Calu3 (cell line): ENCODE measurements around the gene DNAJC27. TPM values are rescaled to one million over a fixed set of nuclear protein-coding genes. Genes with fewer than 3 reads are reported as not detected.
"Not testable (repeated sequence)": the region's sequence is repeated elsewhere in the genome, so short reads cannot be mapped to it uniquely, and the experiment has no call there.

ENCODE experiments used
- BruUV-seq: library from RNA; stranded (reverse); fragments of 400-500 nt; replicated peaks from 2 replicates; lab custom pipeline; 2021; lab: Mats Ljungman, UMichigan
- CTCF ChIA-PET: fragments of 300-600 bp; sonication (Branson Sonifier 250); formaldehyde crosslinking; loops from one replicate; lab custom pipeline; 2022; ENCODE audit warnings: antibody characterized with exemption; lab: Charles Lee
- DNase-seq: peaks from one replicate; pipeline ENCODE4 v3.0.0; 2022
- H3K27ac Mint-ChIP-seq: one replicate; pipeline ENCODE4 v1.8.0; 2022; ENCODE audit warnings: mixed read lengths; ENCODE audit not compliant: unreplicated experiment
- H3K27me3 Mint-ChIP-seq: one replicate; pipeline ENCODE4 v1.8.0; 2022; ENCODE audit warnings: mixed read lengths; ENCODE audit not compliant: unreplicated experiment
- H3K36me3 Mint-ChIP-seq: one replicate; pipeline ENCODE4 v1.8.0; 2022; ENCODE audit warnings: mild to moderate bottlenecking, moderate library complexity, mixed read lengths; ENCODE audit not compliant: insufficient read depth, unreplicated experiment
- H3K4me1 Mint-ChIP-seq: one replicate; pipeline ENCODE4 v1.8.0; 2022; ENCODE audit warnings: mild to moderate bottlenecking, low read depth, mixed read lengths; ENCODE audit not compliant: unreplicated experiment
- H3K4me3 Mint-ChIP-seq: one replicate; pipeline ENCODE4 v1.8.0; 2022; ENCODE audit warnings: mild to moderate bottlenecking, low read depth, moderate library complexity, mixed read lengths; ENCODE audit not compliant: unreplicated experiment
- H3K9me3 Mint-ChIP-seq: one replicate; pipeline ENCODE4 v1.8.0; 2022; ENCODE audit warnings: low read depth, mixed read lengths; ENCODE audit not compliant: unreplicated experiment
- intact Hi-C: fragments of 100-400 bp; cut with micrococcal nuclease; formaldehyde crosslinking; loops from one replicate; pipeline ENCODE4 v1.10.0; 2022; ENCODE audit not compliant: unreplicated experiment
- total RNA-seq: library from RNA; stranded (reverse); gene quantifications from 2 replicates; pipeline ENCODE4 v1.2.3, GENCODE V29; 2022
- TF ChIP-seq, protein P1 (sequence below): fragments of 200-600 bp; IDR thresholded peaks from one replicate; pipeline ENCODE4 v1.8.0; 2022; ENCODE audit warnings: antibody characterized with exemption; ENCODE audit not compliant: unreplicated experiment

DNAJC27 gene
- total RNA-seq, 1 experiment from 2014 or later: 4.6 TPM

DNA sequence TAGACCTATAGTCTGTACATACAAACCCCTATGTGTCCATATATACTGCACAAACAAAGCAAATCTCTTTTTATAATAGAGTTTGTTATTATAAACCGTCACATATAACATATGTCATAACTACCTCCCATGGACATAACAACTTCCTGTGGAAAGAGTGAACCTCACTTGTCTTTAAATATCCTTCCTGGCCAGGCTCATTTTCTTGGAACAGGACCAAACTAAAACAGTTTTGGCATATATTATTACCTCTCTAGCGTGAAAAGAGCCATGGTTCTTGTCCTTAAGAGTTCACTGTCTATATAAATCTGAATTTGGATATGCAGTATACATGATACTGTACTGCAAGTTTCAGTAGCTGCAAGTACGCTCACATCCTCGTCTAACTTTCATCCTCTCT lies 28.3 kb upstream of the DNAJC27 start:
- Mint-ChIP-seq H3K27ac (no peak overlapping the region), H3K27me3 (peaks cover 21% of the 10 kb centered on the region), H3K36me3 (no peaks in the 10 kb centered on the region), H3K4me3 (no peak overlapping the region), H3K9me3 (no peaks in the 10 kb centered on the region), H3K4me1 (peaks cover 8% of the 10 kb centered on the region)
- TF ChIP-seq, protein P1, sequence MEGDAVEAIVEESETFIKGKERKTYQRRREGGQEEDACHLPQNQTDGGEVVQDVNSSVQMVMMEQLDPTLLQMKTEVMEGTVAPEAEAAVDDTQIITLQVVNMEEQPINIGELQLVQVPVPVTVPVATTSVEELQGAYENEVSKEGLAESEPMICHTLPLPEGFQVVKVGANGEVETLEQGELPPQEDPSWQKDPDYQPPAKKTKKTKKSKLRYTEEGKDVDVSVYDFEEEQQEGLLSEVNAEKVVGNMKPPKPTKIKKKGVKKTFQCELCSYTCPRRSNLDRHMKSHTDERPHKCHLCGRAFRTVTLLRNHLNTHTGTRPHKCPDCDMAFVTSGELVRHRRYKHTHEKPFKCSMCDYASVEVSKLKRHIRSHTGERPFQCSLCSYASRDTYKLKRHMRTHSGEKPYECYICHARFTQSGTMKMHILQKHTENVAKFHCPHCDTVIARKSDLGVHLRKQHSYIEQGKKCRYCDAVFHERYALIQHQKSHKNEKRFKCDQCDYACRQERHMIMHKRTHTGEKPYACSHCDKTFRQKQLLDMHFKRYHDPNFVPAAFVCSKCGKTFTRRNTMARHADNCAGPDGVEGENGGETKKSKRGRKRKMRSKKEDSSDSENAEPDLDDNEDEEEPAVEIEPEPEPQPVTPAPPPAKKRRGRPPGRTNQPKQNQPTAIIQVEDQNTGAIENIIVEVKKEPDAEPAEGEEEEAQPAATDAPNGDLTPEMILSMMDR: no peak
- DNase-seq: no peak
- CTCF ChIA-PET: no interaction called here
- intact Hi-C loops: no loop called here
- BruUV-seq: no TSS peak

DNA sequence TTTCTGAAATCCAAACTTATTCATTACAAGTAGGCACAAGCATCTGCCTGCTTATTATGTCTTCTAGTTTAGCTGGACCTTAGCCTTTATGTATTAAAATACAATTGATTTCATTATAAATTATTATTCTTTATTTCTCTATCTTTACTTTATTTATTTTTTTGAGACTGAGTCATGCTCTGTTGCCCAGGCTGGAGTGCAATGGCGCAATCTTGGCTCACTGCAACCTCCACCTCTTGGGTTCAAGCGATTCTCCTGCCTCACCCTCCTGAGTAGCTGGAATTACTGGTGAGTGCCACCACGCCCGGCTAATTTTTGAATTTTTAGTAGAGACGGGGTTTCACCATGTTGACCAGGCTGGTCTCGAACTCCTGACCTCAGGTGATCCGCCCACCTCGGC lies 27.3 kb upstream of the DNAJC27 start:
- CTCF ChIA-PET, intact Hi-C loops, BruUV-seq, H3K36me3 Mint-ChIP-seq, H3K27ac Mint-ChIP-seq, DNase-seq, H3K4me1 Mint-ChIP-seq, H3K4me3 Mint-ChIP-seq, H3K9me3 Mint-ChIP-seq: not testable (repeated sequence)
- H3K27me3 Mint-ChIP-seq: peaks cover 27% of the 10 kb centered on the region

DNA sequence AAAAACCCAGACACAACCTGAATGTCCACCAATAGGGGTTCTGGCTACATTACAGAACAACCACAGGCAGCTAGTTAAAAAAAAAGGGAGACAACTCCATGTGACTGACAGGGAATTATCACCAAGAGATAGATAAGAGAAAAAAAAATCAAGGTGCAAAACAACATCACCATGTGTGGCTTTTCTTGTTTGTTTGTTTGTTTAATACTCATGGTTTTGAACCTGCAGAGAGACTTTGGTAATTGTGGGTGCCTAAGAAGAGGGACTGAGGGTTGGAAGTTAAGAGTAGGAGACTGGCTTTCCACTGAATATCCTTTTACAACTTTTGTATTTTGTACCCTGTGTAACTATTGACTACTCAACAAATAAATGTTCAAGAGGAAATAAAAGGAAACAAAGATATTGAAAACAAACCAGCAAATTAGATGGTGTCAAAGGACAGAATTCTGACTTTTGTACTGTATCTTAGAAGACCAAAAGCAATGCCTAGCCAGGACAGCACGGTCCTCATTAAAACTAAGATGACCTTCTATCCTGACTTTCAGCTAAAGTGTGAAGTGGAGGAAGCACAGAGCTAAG lies 22.5 kb upstream of the DNAJC27 start:
- no peaks in the 10 kb centered on the region for H3K9me3 Mint-ChIP-seq
- no peak for DNase-seq
- TF ChIP-seq, protein P1: no peak
- H3K27me3 Mint-ChIP-seq: peaks cover 33% of the 10 kb centered on the region
- BruUV-seq: no TSS peak
- CTCF ChIA-PET: no interaction called here
- intact Hi-C loops: no loop called here
- H3K4me1 Mint-ChIP-seq: peaks cover 8% of the 10 kb centered on the region
- no peak overlapping the region for H3K4me3 Mint-ChIP-seq
- H3K27ac Mint-ChIP-seq: no peak overlapping the region
- no peaks in the 10 kb centered on the region for H3K36me3 Mint-ChIP-seq

DNA sequence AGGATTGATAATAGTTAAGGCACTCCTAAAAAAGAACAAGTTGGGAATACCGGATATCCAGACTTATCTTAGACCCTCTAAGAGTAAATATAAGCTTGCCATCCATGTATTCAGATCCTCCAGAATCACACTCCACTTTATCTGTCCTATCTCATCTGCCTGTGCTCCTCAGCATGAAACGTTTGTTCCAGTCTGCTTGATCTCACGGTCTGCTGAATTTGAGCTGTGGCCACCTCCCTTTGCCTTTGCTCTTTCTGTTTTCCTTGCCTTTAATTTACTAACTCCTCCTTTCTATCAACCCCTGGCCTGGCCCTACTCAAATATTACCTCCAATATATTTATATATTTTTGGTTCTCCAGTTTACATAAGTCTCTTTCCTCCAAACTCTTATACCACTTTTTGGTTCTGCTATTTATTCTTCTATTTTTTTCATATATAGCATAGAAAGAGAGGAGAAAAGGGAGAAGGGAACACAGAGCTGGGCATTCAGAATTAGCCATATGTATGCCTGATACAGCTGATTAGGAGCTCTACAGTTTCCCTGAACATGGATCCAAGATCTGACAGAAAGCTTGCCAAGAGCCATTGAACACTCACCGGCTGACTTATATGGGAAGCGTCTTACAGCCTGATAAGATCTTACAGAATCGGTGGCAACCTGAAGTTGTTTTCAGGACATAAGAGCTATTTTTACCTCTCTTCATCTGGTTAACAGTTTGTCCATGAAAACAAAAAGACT lies 21.8 kb upstream of the DNAJC27 start:
- peaks cover 40% of the 10 kb centered on the region for H3K27me3 Mint-ChIP-seq
- peaks cover 8% of the 10 kb centered on the region for H3K4me1 Mint-ChIP-seq
- H3K9me3 Mint-ChIP-seq: no peaks in the 10 kb centered on the region
- intact Hi-C loops: no loop called here
- no peak for DNase-seq
- no peak overlapping the region for H3K27ac Mint-ChIP-seq
- no TSS peak for BruUV-seq
- H3K4me3 Mint-ChIP-seq: no peak overlapping the region
- no peaks in the 10 kb centered on the region for H3K36me3 Mint-ChIP-seq
- TF ChIP-seq, protein P1: no peak
- CTCF ChIA-PET: no interaction called here

DNA sequence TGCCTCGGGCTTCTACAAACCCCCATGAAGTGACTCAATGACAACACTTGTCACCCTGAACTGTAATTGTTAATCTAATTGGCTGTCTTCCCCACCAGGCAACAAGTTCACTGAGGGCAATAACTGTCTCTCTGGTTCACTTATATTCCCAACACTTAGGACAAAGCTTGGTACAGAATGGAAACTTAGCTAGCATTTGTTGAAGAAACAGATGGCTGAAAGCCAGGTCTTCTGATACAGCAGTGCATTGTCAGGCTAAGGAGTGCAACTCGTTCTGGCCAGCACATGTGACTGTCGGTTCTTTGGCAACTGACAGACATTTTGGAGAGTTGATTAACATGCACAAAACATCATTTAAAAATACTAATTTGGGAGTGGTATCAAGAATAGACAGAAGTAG lies 14.6 kb upstream of the DNAJC27 start:
- DNase-seq: no peak
- H3K36me3 Mint-ChIP-seq: no peaks in the 10 kb centered on the region
- no peaks in the 10 kb centered on the region for H3K9me3 Mint-ChIP-seq
- H3K27ac Mint-ChIP-seq: no peak overlapping the region
- CTCF ChIA-PET: no interaction called here
- no peaks in the 10 kb centered on the region for H3K4me1 Mint-ChIP-seq
- no peak overlapping the region for H3K4me3 Mint-ChIP-seq
- TF ChIP-seq, protein P1: no peak
- intact Hi-C loops: no loop called here
- no TSS peak for BruUV-seq
- peaks cover 28% of the 10 kb centered on the region for H3K27me3 Mint-ChIP-seq
